ENCODE results near the gene GALNT9. TPM values are rescaled to one million over a fixed set of nuclear protein-coding genes. Genes with fewer than 3 reads are reported as not detected.

The GALNT9 gene
- total RNA-seq, 1 experiment from 2014 or later: 0.54 TPM

DNA sequence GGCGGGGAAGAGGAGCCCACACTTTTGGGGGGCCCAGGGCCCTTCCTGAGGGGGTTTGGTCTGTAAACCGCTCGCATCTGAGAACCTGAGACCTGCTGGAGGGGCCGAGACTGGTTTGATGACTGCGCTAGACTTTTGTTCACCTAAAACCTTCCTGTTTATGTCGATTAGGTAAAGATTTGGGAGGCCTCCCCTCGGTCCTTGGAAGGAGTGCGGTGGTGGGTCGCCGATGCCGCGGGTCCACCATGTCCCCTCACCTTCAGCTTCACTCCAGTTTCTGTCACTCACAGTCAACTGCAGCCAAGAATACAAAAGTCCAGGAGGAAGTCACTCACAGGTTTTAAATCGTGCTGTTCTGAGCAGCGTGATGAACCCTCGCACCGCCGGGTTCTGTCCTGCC, 10.5 kb upstream of the GALNT9 start:
- H3K4me1 Mint-ChIP-seq (ENCODE audit: low read depth, unreplicated experiment): no peaks in the 10 kb centered on the region
- no TSS peak for BruUV-seq (replicated peaks)
- intact Hi-C loops (cut with micrococcal nuclease; ENCODE audit: unreplicated experiment): no loop called here
- peaks cover 62% of the 10 kb centered on the region for H3K27me3 Mint-ChIP-seq (ENCODE audit: unreplicated experiment)
- CTCF ChIA-PET: no interaction called here
- H3K27ac Mint-ChIP-seq (ENCODE audit: unreplicated experiment): no peak overlapping the region
- TF ChIP-seq, protein P1, sequence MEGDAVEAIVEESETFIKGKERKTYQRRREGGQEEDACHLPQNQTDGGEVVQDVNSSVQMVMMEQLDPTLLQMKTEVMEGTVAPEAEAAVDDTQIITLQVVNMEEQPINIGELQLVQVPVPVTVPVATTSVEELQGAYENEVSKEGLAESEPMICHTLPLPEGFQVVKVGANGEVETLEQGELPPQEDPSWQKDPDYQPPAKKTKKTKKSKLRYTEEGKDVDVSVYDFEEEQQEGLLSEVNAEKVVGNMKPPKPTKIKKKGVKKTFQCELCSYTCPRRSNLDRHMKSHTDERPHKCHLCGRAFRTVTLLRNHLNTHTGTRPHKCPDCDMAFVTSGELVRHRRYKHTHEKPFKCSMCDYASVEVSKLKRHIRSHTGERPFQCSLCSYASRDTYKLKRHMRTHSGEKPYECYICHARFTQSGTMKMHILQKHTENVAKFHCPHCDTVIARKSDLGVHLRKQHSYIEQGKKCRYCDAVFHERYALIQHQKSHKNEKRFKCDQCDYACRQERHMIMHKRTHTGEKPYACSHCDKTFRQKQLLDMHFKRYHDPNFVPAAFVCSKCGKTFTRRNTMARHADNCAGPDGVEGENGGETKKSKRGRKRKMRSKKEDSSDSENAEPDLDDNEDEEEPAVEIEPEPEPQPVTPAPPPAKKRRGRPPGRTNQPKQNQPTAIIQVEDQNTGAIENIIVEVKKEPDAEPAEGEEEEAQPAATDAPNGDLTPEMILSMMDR (IDR thresholded peaks at IDR 0.05; ENCODE audit: unreplicated experiment): no peak
- H3K9me3 Mint-ChIP-seq (ENCODE audit: low read depth, unreplicated experiment): peaks cover 3% of the 10 kb centered on the region
- no peaks in the 10 kb centered on the region for H3K36me3 Mint-ChIP-seq (ENCODE audit: insufficient read depth, unreplicated experiment)
- no peak overlapping the region for H3K4me3 Mint-ChIP-seq (ENCODE audit: low read depth, unreplicated experiment)
- DNase-seq: no peak

DNA sequence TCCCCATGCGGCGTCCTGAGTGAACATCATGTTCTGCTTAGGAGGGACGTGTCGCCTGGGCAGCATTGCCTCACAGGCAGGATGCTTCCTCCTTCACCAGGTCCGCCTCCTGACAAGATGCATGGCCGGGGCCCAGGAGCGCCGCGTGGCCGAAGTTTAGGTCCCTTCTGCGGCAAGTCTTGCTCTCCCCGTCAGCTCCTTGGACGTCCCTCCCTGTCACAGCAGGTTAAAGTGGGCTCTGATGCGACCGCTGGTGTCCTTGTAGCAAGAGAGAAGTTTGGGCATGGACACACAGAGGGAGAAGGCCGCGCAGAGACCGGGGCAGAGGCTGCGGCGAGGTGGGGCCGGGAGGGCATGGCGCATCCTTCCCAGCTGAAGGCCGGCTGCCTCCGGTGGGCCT, 9.4 kb upstream of the GALNT9 start:
- Mint-ChIP-seq H3K4me3 (ENCODE audit: low read depth, unreplicated experiment) (no peak overlapping the region), H3K27ac (ENCODE audit: unreplicated experiment) (no peak overlapping the region)

DNA sequence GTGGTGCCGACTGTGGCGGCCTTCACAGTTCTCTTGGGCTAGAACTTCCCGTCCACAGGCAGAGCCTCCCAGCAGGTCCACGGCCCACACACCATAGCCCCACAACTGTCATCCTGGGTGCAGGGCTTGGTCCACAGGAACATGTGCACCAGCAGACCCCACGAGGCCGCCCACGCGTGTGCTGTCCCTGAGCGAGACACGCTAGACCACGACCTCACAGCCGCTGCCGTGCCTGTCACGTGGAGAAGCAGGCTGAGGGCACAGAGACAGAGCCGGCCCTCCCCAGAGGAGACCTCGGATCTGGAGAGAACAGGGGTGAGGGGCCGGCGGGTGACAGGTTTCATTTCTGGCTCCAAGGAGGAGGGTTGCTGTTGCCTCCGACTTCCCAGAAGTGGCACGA, 8.9 kb upstream of the GALNT9 start:
- BruUV-seq (replicated peaks): no TSS peak
- CTCF ChIA-PET: no interaction called here
- H3K9me3 Mint-ChIP-seq (ENCODE audit: low read depth, unreplicated experiment): peaks cover 3% of the 10 kb centered on the region
- no peaks in the 10 kb centered on the region for H3K4me1 Mint-ChIP-seq (ENCODE audit: low read depth, unreplicated experiment)
- intact Hi-C loops (cut with micrococcal nuclease; ENCODE audit: unreplicated experiment): no loop called here
- TF ChIP-seq, protein P1 (IDR thresholded peaks at IDR 0.05; ENCODE audit: unreplicated experiment): no peak
- DNase-seq: no peak
- no peak overlapping the region for H3K27ac Mint-ChIP-seq (ENCODE audit: unreplicated experiment)
- peaks cover 46% of the 10 kb centered on the region for H3K27me3 Mint-ChIP-seq (ENCODE audit: unreplicated experiment)
- H3K36me3 Mint-ChIP-seq (ENCODE audit: insufficient read depth, unreplicated experiment): no peaks in the 10 kb centered on the region
- no peak overlapping the region for H3K4me3 Mint-ChIP-seq (ENCODE audit: low read depth, unreplicated experiment)

More for the DNA sequence above, 9.4 kb upstream of the GALNT9 start:
- no peaks in the 10 kb centered on the region for H3K4me1 Mint-ChIP-seq (ENCODE audit: low read depth, unreplicated experiment)
- H3K36me3 Mint-ChIP-seq (ENCODE audit: insufficient read depth, unreplicated experiment): no peaks in the 10 kb centered on the region
- peaks cover 3% of the 10 kb centered on the region for H3K9me3 Mint-ChIP-seq (ENCODE audit: low read depth, unreplicated experiment)
- no peak for DNase-seq
- H3K27me3 Mint-ChIP-seq (ENCODE audit: unreplicated experiment): peaks cover 51% of the 10 kb centered on the region
- TF ChIP-seq, protein P1 (IDR thresholded peaks at IDR 0.05; ENCODE audit: unreplicated experiment): no peak
- BruUV-seq (replicated peaks): no TSS peak
- intact Hi-C loops (cut with micrococcal nuclease; ENCODE audit: unreplicated experiment): no loop called here
- CTCF ChIA-PET: no interaction called here

DNA sequence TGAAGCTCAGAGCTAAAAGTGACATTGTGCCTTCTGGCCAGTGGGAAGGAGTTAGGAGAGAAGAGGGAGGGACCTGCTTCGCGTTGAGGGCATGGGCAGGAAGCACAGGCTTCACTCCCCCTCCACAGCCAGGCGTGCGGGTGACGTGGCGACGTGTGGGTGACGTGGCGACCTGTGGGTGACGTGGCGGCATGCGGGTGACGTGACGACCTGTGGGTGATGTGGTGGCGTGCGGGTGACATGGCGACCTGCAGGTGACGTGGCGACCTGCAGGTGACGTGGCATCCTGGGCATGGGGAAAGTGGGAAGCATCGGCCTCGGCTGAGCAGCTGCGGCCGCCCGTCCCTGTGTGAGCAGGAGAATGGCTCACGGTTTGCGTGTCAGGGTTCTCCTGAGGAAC, 8.2 kb upstream of the GALNT9 start:
- no TSS peak for BruUV-seq (replicated peaks)
- H3K4me1 Mint-ChIP-seq (ENCODE audit: low read depth, unreplicated experiment): no peaks in the 10 kb centered on the region
- H3K27me3 Mint-ChIP-seq (ENCODE audit: unreplicated experiment): peaks cover 39% of the 10 kb centered on the region
- CTCF ChIA-PET: no interaction called here
- H3K9me3 Mint-ChIP-seq (ENCODE audit: low read depth, unreplicated experiment): peaks cover 3% of the 10 kb centered on the region
- no peak overlapping the region for H3K4me3 Mint-ChIP-seq (ENCODE audit: low read depth, unreplicated experiment)
- H3K27ac Mint-ChIP-seq (ENCODE audit: unreplicated experiment): no peak overlapping the region
- no peak for DNase-seq
- intact Hi-C loops (cut with micrococcal nuclease; ENCODE audit: unreplicated experiment): no loop called here
- H3K36me3 Mint-ChIP-seq (ENCODE audit: insufficient read depth, unreplicated experiment): no peaks in the 10 kb centered on the region
- TF ChIP-seq, protein P1 (IDR thresholded peaks at IDR 0.05; ENCODE audit: unreplicated experiment): no peak

Measured in Calu3 (cell line).